GM12878 (cell line): ENCODE measurements around the gene ABL2. TPM values are rescaled to one million over a fixed set of nuclear protein-coding genes. Genes with fewer than 3 reads are reported as not detected.

ENCODE experiments used
- ATAC-seq: fragments of 200-7000 bp; cut with Tn5 transposase; 3 replicates; pipeline ENCODE4 v1.9.1; 2020; ENCODE audit warnings: mild to moderate bottlenecking, moderate library complexity
- BruUV-seq: library from RNA; stranded (reverse); fragments of 400-500 nt; replicated peaks from 2 replicates; lab custom pipeline; 2021; lab: Mats Ljungman, UMichigan
- CTCF ChIA-PET: fragments of 300-600 bp; sonication (Branson Sonifier 250); formaldehyde crosslinking; extraction: SDS; loops from one replicate; lab custom pipeline; 2021; ENCODE audit warnings: inconsistent platforms; lab: Yijun Ruan, JAX
- POLR2A ChIA-PET: fragments of 350-600 bp; formaldehyde crosslinking; extraction: SDS; loops from one replicate; lab custom pipeline; 2021; ENCODE audit warnings: inconsistent platforms; lab: Charles Lee
- RAD21 ChIA-PET: fragments of 300-600 bp; sonication (Branson Sonifier 250); formaldehyde crosslinking; loops from one replicate; lab custom pipeline; 2023; ENCODE audit warnings: antibody characterized with exemption; ENCODE audit not compliant: unreplicated experiment; lab: Charles Lee
- SMC1A ChIA-PET: fragments of 300-600 bp; sonication (Branson Sonifier 250); formaldehyde crosslinking; loops from one replicate; lab custom pipeline; 2023; ENCODE audit not compliant: unreplicated experiment, uncharacterized antibody; lab: Charles Lee
- DNase-seq: peaks from one replicate; pipeline ENCODE4 v3.0.0-alpha.2; 2011; ENCODE audit warnings: low read depth, low spot score
- FAIRE-seq: peaks from 3 replicates; lab custom pipeline; 2011; peaks lifted over from hg19 to GRCh38; lab: Jason Lieb, UNC
- H2AFZ ChIP-seq: 2 replicates; pipeline ENCODE4 v1.6.0; 2011; ENCODE audit warnings: low read depth, low read length, control low read depth; ENCODE audit not compliant: control insufficient read depth
- H3K27ac ChIP-seq: 2 replicates; pipeline ENCODE4 v1.5.1; 2011; ENCODE audit warnings: control low read depth; ENCODE audit not compliant: control insufficient read depth, insufficient read depth
- H3K27me3 ChIP-seq, 2 experiments: replicated peaks in 1 of 2; 2 replicates each; pipeline versions ENCODE4 v1.6.0 to v1.6.1; 2011; ENCODE audit warnings: low read length in 1 of 2; ENCODE audit not compliant: control insufficient read depth in 2 of 2, insufficient read depth in 2 of 2
- H3K36me3 ChIP-seq, 2 experiments: 2 replicates each; pipeline ENCODE4 v1.5.1; 2011; ENCODE audit warnings: low read length in 1 of 2; ENCODE audit not compliant: control insufficient read depth in 2 of 2, insufficient read depth in 2 of 2
- H3K4me1 ChIP-seq: 2 replicates; pipeline ENCODE4 v1.6.1; 2011; ENCODE audit warnings: mild to moderate bottlenecking, low read length, moderate library complexity, mixed read lengths; ENCODE audit not compliant: control insufficient read depth, insufficient read depth
- H3K4me2 ChIP-seq: 2 replicates; pipeline ENCODE4 v1.6.0; 2011; ENCODE audit warnings: control low read depth; ENCODE audit not compliant: control insufficient read depth, insufficient read depth
- H3K4me3 ChIP-seq: fragments of 200-600 bp; sonication (generic); 2 replicates; pipeline ENCODE4 v1.5.1; 2016
- H3K79me2 ChIP-seq: 2 replicates; pipeline ENCODE4 v1.6.0; 2011; ENCODE audit warnings: low read length; ENCODE audit not compliant: control insufficient read depth, insufficient read depth
- H3K9ac ChIP-seq: 2 replicates; pipeline ENCODE4 v1.8.0; 2011; ENCODE audit warnings: low read length, control low read depth, mixed read lengths; ENCODE audit not compliant: control insufficient read depth, insufficient read depth
- H3K9me3 ChIP-seq: replicated peaks from 3 replicates; pipeline ENCODE4 v1.5.1; 2011; ENCODE audit warnings: mild to moderate bottlenecking, low read length; ENCODE audit not compliant: control insufficient read depth, insufficient read depth
- H4K20me1 ChIP-seq: 2 replicates; pipeline ENCODE4 v1.6.0; 2011; ENCODE audit not compliant: control insufficient read depth, insufficient read depth
- ASH2L ChIP-seq: fragments of 300-600, 200-600 bp; sonication (generic); IDR thresholded peaks from 2 replicates; pipeline ENCODE4 v1.6.1; 2017; ENCODE audit warnings: low read depth, mild to moderate bottlenecking, borderline replicate concordance
- ATF7 ChIP-seq: fragments of 450-650 bp; IDR thresholded peaks from 2 replicates; pipeline ENCODE4 v1.6.1; 2016; ENCODE audit warnings: low read depth, mild to moderate bottlenecking
- BACH1 ChIP-seq: fragments of 450-650 bp; IDR thresholded peaks from 2 replicates; pipeline ENCODE4 v1.6.1; 2017; ENCODE audit warnings: mild to moderate bottlenecking, borderline replicate concordance
- BCL3 ChIP-seq: IDR thresholded peaks from 2 replicates; pipeline ENCODE4 v1.6.1; 2011; ENCODE audit warnings: borderline replicate concordance, low read depth, mild to moderate bottlenecking, moderate library complexity, low read length; ENCODE audit not compliant: insufficient read depth, poor library complexity, severe bottlenecking
- CBFB ChIP-seq: IDR thresholded peaks from 2 replicates; pipeline ENCODE4 v1.6.1; 2016; ENCODE audit warnings: antibody characterized with exemption, low read depth
- E2F8 ChIP-seq: fragments of 450-650 bp; IDR thresholded peaks from 2 replicates; pipeline ENCODE4 v1.6.1; 2018; ENCODE audit warnings: mild to moderate bottlenecking, low read depth, moderate library complexity; ENCODE audit not compliant: partially characterized antibody
- HDGF ChIP-seq: fragments of 450-650 bp; IDR thresholded peaks from 2 replicates; pipeline ENCODE4 v1.6.1; 2016; ENCODE audit warnings: antibody characterized with exemption
- IRF5 ChIP-seq: fragments of 450-650 bp; IDR thresholded peaks from 2 replicates; pipeline ENCODE4 v1.6.1; 2017; ENCODE audit warnings: borderline replicate concordance
- LARP7 ChIP-seq: fragments of 450-650 bp; IDR thresholded peaks from 2 replicates; pipeline ENCODE4 v1.6.1; 2017; ENCODE audit warnings: mild to moderate bottlenecking
- PBX3 ChIP-seq: IDR thresholded peaks from 2 replicates; pipeline ENCODE4 v1.6.1; 2011; ENCODE audit warnings: mild to moderate bottlenecking, low read depth, low read length, moderate library complexity; ENCODE audit not compliant: insufficient replicate concordance
- POLR2AphosphoS2 ChIP-seq: IDR thresholded peaks from 2 replicates; pipeline ENCODE4 v1.6.1; 2011; ENCODE audit warnings: low read depth, mild to moderate bottlenecking, low read length, improper control_type of control experiment, moderate library complexity
- RELA ChIP-seq: fragments of 450-650 bp; IDR thresholded peaks from 2 replicates; pipeline ENCODE4 v1.8.0; 2014; ENCODE audit warnings: borderline replicate concordance; ENCODE audit not compliant: partially characterized antibody
- SREBF2 ChIP-seq: IDR thresholded peaks from 2 replicates; pipeline ENCODE4 v1.6.1; 2012; ENCODE audit warnings: mild to moderate bottlenecking, low read length
- TCF12 ChIP-seq: IDR thresholded peaks from 2 replicates; pipeline ENCODE4 v1.6.1; 2011; ENCODE audit warnings: low read depth, mild to moderate bottlenecking, low read length
- ZNF622 ChIP-seq: fragments of 450-650 bp; IDR thresholded peaks from 2 replicates; pipeline ENCODE4 v1.6.1; 2017; ENCODE audit warnings: mild to moderate bottlenecking, inconsistent platforms
- WGBS: methylation state at CpG from one replicate; pipeline ENCODE4 v1.1.6; 2016; ENCODE audit warnings: low lambda C conversion rate; ENCODE audit not compliant: insufficient replicate concordance, insufficient coverage; ENCODE audit errors: missing lambda C conversion rate; 5-methylcytosine and 5-hydroxymethylcytosine counted together
- in situ Hi-C: fragments of 300-500 bp; cut with MboI; formaldehyde crosslinking; loops from 9 replicates; pipeline ENCODE4 v1.14.3; 2018; ENCODE audit warnings: mixed read lengths
- intact Hi-C: fragments of 100-400 bp; cut with micrococcal nuclease; formaldehyde crosslinking; loops from one replicate; pipeline ENCODE4 v1.14.2; 2022; ENCODE audit not compliant: unreplicated experiment
- polyA plus RNA-seq, 11 experiments: library from polyadenylated mRNA; depleted of rRNA in 4 of 11; unstranded in 6 of 11; stranded (reverse) in 5 of 11; fragments of >200 nt; fragmentation: Nextera tagmentation in 4 of 11; fragmentation: Illumina TruSeq in 1 of 11; extraction: Ambion mirVana in 4 of 11; extraction: Trizol in 1 of 11; gene quantifications; 1 replicate in 1 of 11; 2 replicates in 10 of 11; pipeline versions ENCODE4 v1.2.1 to v1.2.3, GENCODE V29; 2011 to 2016; ENCODE audit warnings: inconsistent platforms in 2 of 11, missing spikeins in 2 of 11, low read depth in 1 of 11
- total RNA-seq, 4 experiments: library from RNA; depleted of rRNA in 3 of 4; stranded (reverse); fragments of >200 nt in 3 of 4; fragmentation: Illumina TruSeq in 1 of 4; extraction: Trizol in 1 of 4; gene quantifications; 2 replicates each; pipeline versions ENCODE4 v1.2.1 to v1.2.3, GENCODE V29; 2013 to 2021

The ABL2 gene
- total and polyA plus RNA-seq, 10 of the 15 experiments (the other 5 are each of a cell fraction or from before 2014, with no cell fraction given) = 0.57 to 9.4 (median 3.6) TPM

- TF ChIP-seq HDGF (peak; percentile 24; the same call in 1 of the 2 replicates), LARP7 (peak; percentile 83; the same call in 1 of the 2 replicates), TCF12 (no peak), ATF7 (no peak)
- TF ChIP-seq, all 136 proteins: peak for 10
Observed at GRCh38 chr1:179229214-179230140, at the start of gene ABL2 (continued).

- intact Hi-C loops = no loop called here
- H3K36me3 ChIP-seq = no peaks in the 10 kb centered on the region
- CTCF ChIA-PET = interaction anchor here (0.6 to 0.8 kb wide), 4 partner anchors 27 to 889 kb away, joined by 3 to 4 read pairs (median 3); no protein-coding TSS in a partner anchor
- 0 out of 4 replicates have a peak, but pooled peaks cover 0 to 2% of the 10 kb centered on the region in 2 experiments for H3K27me3 ChIP-seq
- POLR2A ChIA-PET = interaction anchor here (0.6 kb wide), 2 partner anchors 624 to 751 kb away, joined by 3 read pairs; no protein-coding TSS in a partner anchor
- RAD21 ChIA-PET = interaction anchor here (0.7 kb wide), 1 partner anchor 392 kb away, joined by 4 read pairs; no protein-coding TSS in a partner anchor
- no peak overlapping the region for H3K4me2 ChIP-seq
- H3K9ac ChIP-seq = no peak overlapping the region
- ATAC-seq = no peak
- H3K27ac ChIP-seq = no peak overlapping the region
- H3K4me1 ChIP-seq = no peaks in the 10 kb centered on the region
- H3K9me3 ChIP-seq = no peaks in the 10 kb centered on the region; the same call in 2 of the 3 replicates
- DNase-seq = no peak
- H2AFZ ChIP-seq = no peak overlapping the region
- BruUV-seq = no TSS peak
- H4K20me1 ChIP-seq = no peaks in the 10 kb centered on the region
- in situ Hi-C loops = no loop called here
- SMC1A ChIA-PET = no interaction called here
- H3K4me3 ChIP-seq = no peak overlapping the region
- FAIRE-seq = no peak
- H3K79me2 ChIP-seq = no peaks in the 10 kb centered on the region
- whole genome bisulfite sequencing = 77% methylated on average over 5 of the region's 5 CpGs
- TF ChIP-seq IRF5 (no peak), BACH1 (no peak), ASH2L (no peak), E2F8 (no peak), RELA (no peak), ZNF622 (no peak), CBFB (no peak), SREBF2 (no peak), PBX3 (no peak), POLR2AphosphoS2 (no peak), BCL3 (no peak)
Observed at GRCh38 chr1:179278920-179279319, 49.4 kb upstream of the ABL2 start.
